ENCODE measurements around the gene SARDH. TPM values are rescaled to one million over a fixed set of nuclear protein-coding genes. Genes with fewer than 3 reads are reported as not detected.

The SARDH gene
- total RNA-seq, 1 experiment from 2014 or later: 5.3 TPM

DNA sequence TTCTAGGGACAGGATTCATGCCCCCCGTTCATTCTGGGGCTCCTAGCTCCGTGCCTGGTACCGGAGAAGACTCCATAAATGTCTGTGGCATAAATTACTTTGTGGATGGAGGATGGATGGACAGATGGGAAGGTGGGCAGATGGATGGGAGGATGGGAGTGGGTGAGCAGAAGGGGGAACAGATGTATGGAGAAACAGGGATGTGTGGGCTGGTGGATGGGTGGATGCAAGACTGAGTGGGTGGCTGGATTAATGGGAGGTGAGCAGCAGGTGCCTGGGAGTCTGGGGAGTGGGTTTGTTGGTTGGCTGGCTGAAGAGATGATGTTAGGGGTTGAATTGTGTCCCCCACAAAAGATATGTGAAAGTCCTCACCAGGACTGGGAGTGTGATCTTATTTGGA, 43.5 kb downstream of the SARDH start:
- Histone ChIP-seq H3K56ac (ENCODE audit: insufficient read length, low read depth, low read length) (no peak overlapping the region), H3K9me3 (ENCODE audit: control insufficient read depth, low read depth, low read length) (no peaks in the 10 kb centered on the region), H3K79me2 (ENCODE audit: insufficient read depth, low read length) (no peaks in the 10 kb centered on the region), H2BK120ac (ENCODE audit: low read depth, low read length, poor library complexity, severe bottlenecking) (no peak overlapping the region), H3K4me1 (ENCODE audit: insufficient read depth, low read length) (no peaks in the 10 kb centered on the region), H2BK5ac (ENCODE audit: insufficient read length, low read length) (no peak overlapping the region), H3K4me2 (ENCODE audit: insufficient read depth, insufficient read length, low read length) (no peak overlapping the region), H2AK5ac (ENCODE audit: insufficient read length, low read length) (no peak overlapping the region), H3K9ac (ENCODE audit: extremely low read depth, insufficient read length, low read length) (no peak overlapping the region), H2BK20ac (ENCODE audit: low read depth, low read length, poor library complexity, severe bottlenecking) (no peak overlapping the region), H2BK15ac (ENCODE audit: low read depth, low read length) (no peak overlapping the region), H4K5ac (ENCODE audit: insufficient read length, low read depth, low read length) (no peak overlapping the region), H3K23me2 (ENCODE audit: insufficient read length, low read depth, low read length, poor library complexity, severe bottlenecking) (peaks cover 2% of the 10 kb centered on the region), H4K91ac (ENCODE audit: insufficient read length, low read depth, low read length) (no peak overlapping the region), H3T11ph (ENCODE audit: low read length) (no peak overlapping the region), H4K20me1 (ENCODE audit: control insufficient read depth, insufficient read depth, insufficient read length) (no peaks in the 10 kb centered on the region), H3K4ac (ENCODE audit: low read depth, low read length) (no peak overlapping the region), H4K8ac (replicated peaks; ENCODE audit: insufficient read length, low read depth, low read length) (no peak overlapping the region), H2AFZ (ENCODE audit: low read length) (no peak overlapping the region), H3K23ac (ENCODE audit: insufficient read length, low read depth, low read length) (no peak overlapping the region), H3K18ac (ENCODE audit: insufficient read length, low read depth, low read length) (no peak overlapping the region), H3K27ac (ENCODE audit: insufficient read length, low read depth, low read length) (no peak overlapping the region), H3K27me3 (ENCODE audit: insufficient read depth, low read length) (no peaks in the 10 kb centered on the region), H3K79me1 (ENCODE audit: insufficient read depth, low read depth, low read length, poor library complexity, severe bottlenecking) (no peaks in the 10 kb centered on the region), H3K14ac (ENCODE audit: insufficient read depth, low read length) (no peak overlapping the region), H2BK12ac (ENCODE audit: insufficient read length, low read depth, low read length) (no peak overlapping the region)
- no CpG with 5 or more reads among the region's 3 CpGs for WGBS (ENCODE audit: extremely low coverage, insufficient read length, low lambda C conversion rate)
- no peak for DNase-seq
- Mint-ChIP-seq H3K4me1 (peaks cover 3 to 4% of the 10 kb centered on the region in 2 experiments; a peak in 2 of 4 replicates), H3K27ac (no peak overlapping the region), H3K36me3 (ENCODE audit: insufficient read depth in 1 of 3, low read depth in 3 of 3) (peaks cover 0 to 2% (median 0%) of the 10 kb centered on the region in 3 experiments; a peak in 2 of 7 replicates), H3K9me3 (no peaks in the 10 kb centered on the region), H3K27me3 (ENCODE audit: low read depth) (no peaks in the 10 kb centered on the region; the same call in 1 of the 2 replicates), H3K4me3 (no peak overlapping the region)
- TF ChIP-seq, protein P1, sequence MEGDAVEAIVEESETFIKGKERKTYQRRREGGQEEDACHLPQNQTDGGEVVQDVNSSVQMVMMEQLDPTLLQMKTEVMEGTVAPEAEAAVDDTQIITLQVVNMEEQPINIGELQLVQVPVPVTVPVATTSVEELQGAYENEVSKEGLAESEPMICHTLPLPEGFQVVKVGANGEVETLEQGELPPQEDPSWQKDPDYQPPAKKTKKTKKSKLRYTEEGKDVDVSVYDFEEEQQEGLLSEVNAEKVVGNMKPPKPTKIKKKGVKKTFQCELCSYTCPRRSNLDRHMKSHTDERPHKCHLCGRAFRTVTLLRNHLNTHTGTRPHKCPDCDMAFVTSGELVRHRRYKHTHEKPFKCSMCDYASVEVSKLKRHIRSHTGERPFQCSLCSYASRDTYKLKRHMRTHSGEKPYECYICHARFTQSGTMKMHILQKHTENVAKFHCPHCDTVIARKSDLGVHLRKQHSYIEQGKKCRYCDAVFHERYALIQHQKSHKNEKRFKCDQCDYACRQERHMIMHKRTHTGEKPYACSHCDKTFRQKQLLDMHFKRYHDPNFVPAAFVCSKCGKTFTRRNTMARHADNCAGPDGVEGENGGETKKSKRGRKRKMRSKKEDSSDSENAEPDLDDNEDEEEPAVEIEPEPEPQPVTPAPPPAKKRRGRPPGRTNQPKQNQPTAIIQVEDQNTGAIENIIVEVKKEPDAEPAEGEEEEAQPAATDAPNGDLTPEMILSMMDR (conservative IDR thresholded peaks at IDR 0.05): no peak

Data from H9 (cell line).